HG02588 (cell line): ENCODE measurements around the gene OCA2.
"Not testable (repeated sequence)": the region's sequence is repeated elsewhere in the genome, so short reads cannot be mapped to it uniquely, and the experiment has no call there.

ENCODE experiments used
- ATAC-seq: cut with Tn5 transposase; IDR thresholded peaks from one replicate; pipeline ENCODE4 v1.9.1; 2021; ENCODE audit warnings: mild to moderate bottlenecking, moderate library complexity; ENCODE audit not compliant: unreplicated experiment

Gene OCA2

DNA sequence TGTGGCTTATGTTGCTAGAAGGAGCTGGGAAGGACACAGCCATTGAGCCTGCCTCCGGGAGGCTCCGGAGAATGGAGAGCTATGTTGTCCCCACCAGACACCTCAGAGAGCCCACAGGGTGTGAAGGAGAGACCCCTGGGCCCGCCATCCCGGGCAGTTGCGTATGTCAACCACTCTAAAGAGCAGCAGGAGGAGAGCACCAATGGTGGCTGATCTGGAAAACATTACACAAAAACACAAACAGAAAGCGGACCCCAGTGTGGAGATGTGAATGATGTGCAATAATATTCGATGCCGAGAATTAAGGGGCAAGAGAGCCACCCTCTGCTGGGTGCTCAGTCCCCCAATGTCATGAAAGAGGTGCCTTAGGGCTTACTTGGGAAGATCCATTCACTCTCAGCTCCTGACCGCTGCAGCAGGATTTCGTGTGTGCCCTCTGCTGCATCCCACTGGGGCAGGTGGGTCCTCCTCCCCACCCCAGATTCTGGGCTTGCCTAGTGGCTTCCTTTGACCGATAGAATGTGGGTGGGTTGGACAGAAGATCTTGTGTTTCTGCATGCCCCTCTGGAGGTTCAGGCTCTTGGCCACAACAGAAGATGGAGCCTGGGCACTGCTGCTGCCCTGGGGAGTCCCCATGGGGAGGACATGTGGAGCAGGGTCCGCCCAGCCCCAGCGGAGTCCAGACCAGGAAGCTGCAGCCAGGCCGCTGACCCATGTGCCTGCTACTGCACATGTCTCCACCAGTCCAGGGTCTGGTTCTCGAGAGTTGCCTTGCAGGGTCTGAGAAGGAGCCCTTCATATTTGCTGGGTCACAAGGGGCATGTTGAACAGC lies 245.3 kb downstream of the OCA2 start:
- no peak for ATAC-seq

DNA sequence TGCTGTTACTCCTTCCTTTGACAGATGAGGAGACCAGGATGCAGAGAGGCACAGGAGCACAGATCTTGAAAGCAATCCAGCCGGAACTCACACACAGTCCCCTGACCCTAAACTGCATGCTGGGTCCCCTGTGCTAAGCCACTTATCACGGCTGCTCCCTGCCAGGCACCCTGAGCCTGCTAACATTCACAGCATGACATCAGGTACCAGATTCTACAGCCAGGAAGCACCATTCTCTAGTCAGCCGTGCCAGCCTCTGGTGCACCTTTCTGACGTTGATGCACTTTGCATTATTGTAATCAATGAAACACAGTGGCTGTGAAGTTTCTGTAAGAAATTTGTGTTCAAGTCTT lies 247.3 kb downstream of the OCA2 start:
- no peak for ATAC-seq

DNA sequence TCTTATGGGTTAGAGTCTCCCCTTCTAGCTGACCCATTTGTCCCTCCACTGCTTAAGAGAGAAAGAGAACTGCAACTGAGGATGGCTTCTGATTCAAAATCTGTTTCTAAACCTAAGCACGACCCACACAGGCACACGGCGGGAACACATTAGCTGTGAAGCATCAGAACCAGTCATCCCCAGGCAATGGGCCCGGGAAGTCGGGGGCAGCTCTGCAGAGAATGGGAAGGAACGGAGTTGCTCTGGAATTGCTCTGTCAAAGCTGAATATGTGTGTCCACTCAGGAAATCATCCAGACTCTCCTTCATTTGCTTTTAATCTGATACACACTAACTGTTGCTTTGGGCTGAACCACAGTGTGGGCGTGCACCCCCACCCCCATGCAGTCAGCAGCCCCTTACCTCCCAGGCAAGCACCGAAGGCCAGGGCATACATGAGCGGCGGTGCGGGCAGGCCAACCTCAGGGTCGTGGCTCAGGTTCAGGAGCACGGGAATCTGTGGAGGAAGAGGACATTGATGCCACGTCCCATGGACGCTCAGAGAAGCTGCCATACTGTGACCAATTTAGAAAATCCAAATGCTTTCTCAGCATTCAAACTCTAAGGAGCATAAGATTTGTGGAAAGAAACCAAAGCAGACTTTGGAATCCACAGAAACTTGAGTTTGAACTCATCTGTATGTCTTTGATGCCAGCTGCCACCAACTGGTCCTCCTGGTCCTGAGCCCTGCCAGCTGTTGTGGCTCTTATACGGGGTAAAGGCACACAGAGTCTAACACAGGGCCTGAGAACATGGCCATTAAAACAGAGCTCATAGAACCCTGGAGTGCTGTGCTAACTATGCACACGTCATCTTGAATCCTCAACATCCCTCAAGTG lies 247.9 kb downstream of the OCA2 start:
- ATAC-seq = no peak

DNA sequence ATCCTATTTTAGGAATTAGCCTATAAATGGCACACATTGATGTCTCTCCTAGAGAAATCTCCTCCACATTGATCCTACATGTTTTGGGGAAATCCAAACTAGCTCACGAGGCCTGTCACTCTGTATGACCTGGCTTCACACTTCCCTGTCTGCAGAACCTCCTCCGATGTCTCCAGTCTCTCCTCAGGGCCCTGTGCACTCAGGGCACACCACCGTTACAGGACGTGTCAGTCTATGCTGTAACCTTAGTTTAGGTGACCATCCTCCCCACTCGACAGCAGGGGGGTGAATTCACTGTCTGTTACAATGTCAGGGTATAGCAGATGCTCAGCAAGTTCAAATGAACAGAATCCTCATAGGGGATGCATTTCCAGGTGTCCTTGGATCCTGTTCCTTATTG lies 249.1 kb downstream of the OCA2 start:
- ATAC-seq = no peak

DNA sequence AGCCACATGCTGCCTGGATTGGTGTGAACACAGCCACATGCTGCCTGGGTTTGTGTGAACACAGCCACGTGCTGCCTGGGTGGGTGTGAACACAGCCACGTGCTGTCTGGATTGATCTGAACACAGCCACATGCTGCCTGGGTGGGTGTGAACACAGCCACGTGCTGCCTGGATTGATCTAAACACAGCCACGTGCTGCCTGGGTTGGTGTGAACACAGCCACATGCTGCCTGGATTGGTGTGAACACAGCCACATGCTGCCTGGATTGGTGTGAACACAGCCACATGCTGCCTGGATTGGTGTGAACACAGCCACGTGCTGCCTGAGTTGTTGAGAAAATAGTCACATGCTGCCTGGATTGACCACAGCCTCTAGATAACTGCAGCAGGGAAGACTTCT lies 250.2 kb downstream of the OCA2 start:
- ATAC-seq = not testable (repeated sequence)

DNA sequence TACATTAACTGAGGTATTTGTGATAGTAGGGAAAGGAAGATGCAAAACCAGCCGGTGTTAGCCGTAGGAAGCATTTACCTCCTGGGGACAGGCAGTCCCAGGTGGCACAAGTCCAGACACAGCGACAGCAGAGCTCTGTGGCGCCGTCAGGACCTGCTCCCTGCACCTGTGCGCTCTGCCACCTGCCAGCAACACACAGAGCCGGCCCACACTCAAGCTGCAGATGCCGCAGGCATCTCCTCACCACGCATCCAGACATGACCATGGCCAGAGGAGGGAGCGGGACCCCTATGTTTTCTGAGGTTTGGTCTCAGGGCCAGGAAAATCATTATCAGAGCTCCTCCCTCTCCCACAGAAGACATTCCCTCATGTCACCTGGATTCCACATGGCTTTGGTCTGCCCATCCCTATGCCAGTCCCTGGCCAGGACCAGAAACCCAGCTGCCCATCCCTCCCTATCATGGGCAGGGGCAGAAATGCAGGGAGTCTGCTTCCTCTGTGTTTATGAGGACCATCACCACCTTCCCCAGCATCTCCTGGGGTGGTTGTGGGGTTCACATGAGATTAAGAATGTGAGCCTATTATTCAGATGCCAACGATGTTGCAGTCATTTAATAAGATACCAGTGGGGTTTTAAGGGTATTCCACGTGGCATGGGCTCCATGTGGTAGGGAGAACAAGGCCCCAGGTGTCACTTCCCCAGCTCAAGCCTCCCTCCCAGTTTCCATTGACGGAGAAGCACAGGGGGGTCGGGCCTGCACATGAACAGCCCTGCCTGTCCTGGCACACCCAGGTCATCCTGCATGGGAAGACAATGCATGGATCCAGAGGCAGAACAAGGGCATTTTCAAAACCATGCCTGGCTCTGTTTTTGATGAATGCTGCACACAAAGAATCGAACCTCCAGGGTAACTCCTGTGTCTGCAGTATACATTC lies 251.1 kb downstream of the OCA2 start:
- no peak for ATAC-seq

DNA sequence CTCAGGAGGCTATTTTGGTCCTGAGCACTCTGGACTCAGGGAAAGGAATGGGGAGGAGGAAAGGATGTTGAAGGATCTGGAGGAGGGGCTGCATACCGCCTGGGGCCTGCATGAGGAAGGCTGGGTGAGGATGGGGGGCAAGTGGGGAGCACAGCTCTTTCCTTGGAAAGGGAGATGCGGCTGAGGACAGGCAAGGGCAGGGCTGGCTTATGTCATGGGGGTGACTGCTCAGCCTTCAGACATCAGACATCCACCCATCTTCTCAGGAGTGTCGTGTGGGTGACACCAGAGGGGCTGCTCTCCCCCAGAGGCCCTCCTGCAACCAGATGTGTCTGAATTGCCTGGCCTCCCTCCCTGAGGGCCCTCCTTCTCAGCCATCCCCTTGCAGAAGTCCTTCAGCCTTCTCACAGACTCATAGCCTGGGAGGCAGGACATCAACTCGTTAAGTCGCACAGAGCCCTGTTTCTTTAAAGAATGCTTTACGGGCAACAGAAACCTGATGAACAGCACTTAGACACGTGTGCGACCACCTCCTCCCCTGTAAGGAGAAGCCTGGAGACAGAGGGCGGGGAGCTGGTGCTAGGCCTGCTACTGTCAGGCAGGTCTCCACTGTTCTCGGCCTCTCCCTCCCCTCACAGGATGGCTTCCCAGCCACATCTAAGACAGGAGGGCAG lies 252.3 kb downstream of the OCA2 start:
- ATAC-seq = no peak

DNA sequence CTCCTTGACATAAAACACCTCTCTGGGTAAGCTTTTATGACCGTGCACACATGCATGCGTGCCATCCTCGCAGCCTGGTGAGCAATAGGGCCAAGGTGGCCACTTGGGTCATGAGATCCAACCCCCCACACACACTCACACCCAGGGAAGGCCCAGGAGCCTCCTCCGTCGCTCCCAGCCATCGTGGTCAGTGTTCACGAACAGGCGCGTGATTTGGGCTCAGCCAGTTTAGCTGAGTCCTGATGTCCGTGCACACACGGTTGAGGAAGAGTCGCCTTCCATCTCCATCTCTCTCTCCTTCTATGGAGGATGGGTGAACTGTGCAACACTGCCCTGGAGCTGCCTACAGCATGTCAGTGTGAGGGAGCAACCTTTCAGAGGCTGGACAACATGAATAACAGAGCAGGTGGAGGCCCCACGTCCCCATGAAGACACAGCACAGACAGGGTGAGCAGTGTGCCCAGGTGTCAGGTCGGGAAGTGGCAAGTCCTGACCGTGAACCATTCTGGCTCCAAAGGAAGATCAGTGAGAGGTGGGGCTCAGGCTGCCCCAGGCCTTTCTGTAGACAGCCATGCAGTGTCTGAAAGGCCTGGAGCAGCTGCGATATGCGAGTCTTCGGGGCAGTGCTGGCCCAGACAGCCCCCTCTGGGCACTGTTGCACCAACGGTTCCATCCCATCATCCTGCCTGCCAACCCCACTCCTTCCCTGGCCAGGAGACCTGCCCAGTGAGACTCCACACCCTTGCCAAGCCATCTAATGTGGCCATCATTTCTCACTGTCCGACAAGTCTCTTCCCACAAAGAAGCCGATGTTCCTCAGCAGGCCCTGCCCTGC lies 253.4 kb downstream of the OCA2 start:
- ATAC-seq = no peak

DNA sequence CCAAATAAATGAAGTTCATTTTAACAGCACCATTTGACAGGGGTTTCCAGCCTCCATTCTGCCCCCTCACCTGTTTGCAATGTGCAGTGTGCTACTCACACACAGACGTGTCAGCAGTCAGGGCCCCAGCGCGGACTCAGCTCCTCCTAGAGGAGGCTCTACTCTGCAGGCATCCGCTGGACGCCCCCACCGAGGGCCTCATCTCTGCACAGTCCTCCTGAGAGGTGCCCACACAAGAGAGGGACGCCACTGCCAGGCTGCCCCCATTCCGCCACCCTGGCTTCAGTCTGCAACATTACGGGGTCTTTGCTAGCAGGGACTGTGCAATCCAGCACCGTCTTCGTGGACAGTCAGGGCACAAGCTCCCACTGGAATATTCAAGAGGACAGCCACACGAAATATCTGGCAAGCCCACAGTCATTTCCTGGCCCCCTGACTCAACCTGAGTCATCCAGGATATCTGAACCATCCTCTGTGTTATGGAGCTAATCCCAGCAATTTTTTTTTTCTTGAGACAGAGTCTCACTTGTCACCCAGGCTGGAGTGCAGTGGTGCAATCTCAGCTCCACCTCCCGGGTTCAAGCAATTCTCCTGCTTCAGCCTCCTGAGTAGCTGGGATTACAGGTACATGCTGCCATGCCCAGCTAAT lies 255.0 kb downstream of the OCA2 start:
- ATAC-seq = no peak

DNA sequence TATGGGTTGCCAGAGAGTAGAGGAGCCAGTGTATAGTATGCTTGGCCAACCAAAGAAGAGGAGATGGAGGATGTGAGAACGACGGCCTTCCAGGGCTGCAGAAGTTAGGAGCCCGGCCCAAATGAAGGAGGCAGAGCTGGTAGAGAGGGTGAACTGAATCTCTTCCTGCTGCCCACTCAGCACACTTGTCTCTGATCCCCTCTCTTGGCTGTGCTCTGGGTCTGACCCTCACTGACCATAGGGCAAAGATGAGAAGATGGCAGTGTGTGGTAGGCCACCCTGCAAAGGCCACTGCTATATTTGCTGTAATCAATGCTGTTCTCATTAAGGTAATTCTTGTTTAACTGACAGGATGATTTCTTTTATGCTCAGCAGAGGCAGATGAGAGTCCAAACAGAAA lies 256.0 kb downstream of the OCA2 start:
- no peak for ATAC-seq

DNA sequence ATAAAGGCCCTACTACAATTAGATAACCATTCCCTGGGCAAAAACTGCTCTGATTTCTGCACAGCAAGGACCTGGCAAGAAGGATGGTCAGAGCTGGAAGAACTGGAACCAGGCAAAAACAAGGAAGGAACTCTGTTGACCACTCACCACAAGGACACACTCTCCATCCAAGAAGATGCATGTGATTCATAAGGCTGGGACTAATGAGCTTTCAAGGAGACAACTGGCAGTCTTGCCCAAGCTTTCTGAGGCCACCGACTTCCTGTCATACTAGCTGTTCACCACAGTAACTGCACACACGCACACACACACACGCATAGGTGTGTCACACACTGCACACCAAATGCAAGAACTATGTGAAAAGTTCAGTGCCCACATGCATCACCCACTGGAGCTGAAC lies 256.6 kb downstream of the OCA2 start:
- no peak for ATAC-seq

DNA sequence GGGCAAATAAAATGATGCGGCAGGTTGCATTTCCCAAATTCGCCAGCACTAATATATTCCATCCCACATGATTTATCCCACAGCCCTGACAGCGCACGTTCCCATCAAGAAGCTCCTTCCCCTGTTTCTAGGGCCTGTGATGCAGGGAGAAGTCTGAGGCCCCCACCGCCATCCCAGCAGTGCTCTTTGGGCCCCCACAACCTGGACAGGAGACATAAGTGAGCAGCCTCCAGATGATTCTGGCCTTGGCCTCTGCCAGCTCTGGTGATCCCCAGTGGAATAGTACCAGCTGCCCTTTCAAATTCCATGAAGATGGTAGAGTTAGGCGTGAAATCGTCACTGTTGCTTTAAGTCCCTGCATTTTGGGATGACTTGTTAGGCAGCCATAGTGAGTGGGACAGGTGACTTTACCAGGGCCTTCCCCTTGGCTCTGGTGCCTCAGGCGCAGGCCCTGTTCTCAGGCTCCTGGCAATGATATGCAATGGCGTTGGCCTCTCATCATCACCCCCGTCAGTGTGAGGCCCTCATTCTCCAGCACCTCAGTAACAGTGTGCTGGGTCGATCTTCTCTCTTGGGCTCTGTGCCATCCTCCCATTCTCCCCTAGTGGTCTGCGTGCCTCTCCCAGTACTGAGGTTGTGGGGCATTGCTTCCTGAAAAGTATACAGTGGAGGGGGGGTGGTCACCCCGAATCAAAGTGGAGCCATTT lies 263.7 kb downstream of the OCA2 start:
- no peak for ATAC-seq

DNA sequence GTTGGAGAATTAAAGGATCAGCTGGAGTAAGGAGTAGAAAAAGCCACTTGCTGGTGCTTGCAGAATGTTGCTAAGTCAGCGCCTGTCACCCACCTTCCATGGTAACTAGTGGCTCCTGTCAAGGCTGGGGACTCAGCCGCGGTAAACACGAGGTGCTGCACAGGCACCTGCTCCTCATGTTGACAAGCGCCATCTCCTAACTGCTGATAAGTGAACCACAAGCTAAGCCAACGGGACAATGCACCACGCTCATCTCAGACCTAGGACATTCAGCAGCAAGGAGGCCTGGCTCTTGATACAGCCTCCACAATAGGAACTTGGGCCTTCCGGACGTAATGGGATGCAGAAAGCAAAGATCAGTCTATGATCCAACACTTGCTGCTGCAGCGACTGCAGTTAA lies 264.4 kb downstream of the OCA2 start:
- ATAC-seq = no peak

DNA sequence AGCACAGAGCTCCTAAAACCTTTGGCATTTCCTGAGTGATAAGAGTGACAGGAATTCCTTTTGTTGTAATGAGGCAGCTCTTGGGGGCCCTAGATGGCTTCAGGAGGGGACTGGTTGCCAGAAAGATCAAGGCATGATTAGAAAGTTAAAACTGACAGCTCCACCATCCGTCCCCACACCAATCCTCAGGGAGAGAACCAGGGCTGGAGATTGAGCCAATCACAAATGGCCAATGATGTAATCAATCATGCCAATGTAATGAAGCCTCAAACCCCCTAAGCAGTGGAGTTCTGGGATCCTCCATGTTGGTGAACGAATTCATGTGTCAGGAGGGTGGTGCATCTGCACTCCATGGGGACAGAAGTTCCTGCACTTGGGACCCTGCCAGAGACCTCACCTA lies 265.1 kb downstream of the OCA2 start:
- ATAC-seq = no peak

DNA sequence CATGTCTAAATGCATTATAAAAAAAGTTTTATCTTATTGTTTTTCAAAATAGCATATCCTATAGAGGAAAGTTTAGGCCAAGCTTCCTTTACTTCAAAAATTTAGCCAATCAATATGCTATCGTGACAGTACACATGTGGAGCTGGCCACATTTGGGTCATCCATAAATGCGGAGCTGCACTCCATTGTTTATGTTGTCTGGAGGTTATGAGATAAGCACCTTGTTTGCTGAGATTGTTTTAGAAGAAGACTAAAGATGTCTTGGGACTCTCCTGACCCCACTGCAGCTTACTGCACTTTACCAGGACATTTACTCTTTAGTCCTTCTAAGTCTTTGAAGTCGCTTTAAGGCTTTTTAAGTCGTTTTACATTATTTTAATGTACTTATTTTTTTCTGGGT lies 265.9 kb downstream of the OCA2 start:
- ATAC-seq = no peak

DNA sequence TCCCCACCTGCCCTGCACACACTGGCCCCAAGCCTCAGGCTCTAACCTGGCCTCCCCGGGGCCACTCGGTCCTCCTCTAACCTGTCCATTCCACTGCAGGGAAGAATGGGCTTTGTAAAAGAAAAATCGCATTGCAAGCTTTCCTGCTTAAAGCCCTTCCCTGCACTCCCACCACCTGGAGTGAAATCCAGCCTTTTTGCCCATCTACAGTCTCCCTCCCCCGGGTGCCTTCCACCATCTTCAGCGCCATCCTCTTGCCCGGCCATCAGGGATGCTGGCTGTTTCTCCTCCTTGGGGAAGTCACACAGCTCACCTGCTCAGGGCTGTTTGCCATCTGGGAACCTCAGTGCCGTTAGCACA lies 266.9 kb downstream of the OCA2 start:
- no peak for ATAC-seq

DNA sequence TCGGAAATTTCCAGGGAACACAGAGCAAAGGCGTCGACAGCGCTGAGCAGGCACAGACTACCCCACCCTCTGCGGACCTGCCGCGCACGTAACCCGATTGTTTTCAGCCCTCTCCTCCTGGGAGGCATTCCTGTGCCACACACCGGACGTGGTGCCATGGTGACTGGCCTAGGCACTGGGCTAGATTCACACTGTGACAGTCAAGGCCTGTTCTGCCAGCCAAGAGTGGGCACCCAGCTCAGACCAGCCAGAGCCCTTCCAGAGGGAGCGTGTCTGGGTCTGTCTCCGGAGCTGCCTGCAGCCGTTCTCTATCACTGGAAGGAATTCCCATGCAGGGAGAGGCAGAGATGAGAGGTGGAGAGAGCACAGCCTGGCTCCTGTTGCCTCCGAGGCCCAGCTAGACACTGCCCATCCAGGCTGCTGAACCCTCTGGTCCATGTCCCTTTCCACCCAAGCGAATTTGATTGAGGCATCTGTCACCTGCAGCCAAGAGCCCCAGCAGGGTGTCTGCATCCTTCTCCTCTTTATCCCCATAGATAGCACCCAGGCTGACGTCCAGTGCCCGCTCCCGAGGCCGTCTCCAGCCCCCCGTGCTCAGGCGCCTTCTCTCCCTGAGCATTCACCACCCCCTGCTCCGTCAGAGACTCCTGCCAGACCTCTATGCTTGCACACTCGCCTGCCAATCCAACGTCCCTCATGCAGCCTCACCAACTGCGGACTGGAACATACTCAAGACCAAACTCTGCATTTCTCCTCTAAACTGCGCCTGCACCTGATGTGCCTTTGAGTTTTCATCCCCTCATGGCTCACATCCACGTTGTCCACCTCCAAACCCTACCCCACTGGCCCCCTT lies 267.5 kb downstream of the OCA2 start:
- ATAC-seq = no peak

DNA sequence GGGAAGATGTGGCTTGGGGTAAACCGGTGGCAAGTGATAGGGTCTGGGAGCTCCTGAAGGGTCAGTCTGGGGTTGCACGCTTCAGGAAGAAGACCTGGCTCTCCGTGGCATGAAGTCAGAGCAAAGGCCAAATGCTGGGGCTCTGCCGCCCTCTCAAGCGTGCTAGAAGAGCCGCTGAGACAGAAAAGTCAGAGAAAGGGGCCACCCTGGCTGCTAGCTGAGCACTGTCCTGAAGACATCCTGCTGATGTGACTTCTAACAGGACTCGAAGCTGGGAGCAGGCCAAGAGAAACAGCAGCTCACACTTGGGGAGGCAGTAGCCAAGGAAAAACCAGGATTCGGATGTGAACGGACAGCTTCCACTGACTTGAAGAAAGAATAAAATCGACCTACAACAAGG lies 270.4 kb downstream of the OCA2 start:
- ATAC-seq = no peak
